ES-I3 (cell line): ENCODE data around the gene SRCIN1.
"Not testable (repeated sequence)": the region's sequence is repeated elsewhere in the genome, so short reads cannot be mapped to it uniquely, and the experiment has no call there.

ENCODE experiments used
- H3K36me3 ChIP-seq: 2 replicates; pipeline ENCODE4 v1.6.1; 2013; ENCODE audit warnings: mild to moderate bottlenecking, low read length, control low read depth, moderate library complexity; ENCODE audit not compliant: insufficient read depth
- H3K4me1 ChIP-seq: 2 replicates; pipeline ENCODE4 v1.6.1; 2013; ENCODE audit warnings: mild to moderate bottlenecking, control low read depth, low read length; ENCODE audit not compliant: insufficient read depth
- H3K9ac ChIP-seq: 2 replicates; pipeline ENCODE4 v1.6.1; 2013; ENCODE audit warnings: low read depth, mild to moderate bottlenecking, low read length, moderate library complexity
- H3K9me3 ChIP-seq: 2 replicates; pipeline ENCODE4 v1.6.1; 2013; ENCODE audit warnings: mild to moderate bottlenecking, low read length, moderate library complexity; ENCODE audit not compliant: control insufficient read depth, insufficient read depth

The SRCIN1 gene

GRCh38 chr17:38535886-38536285 is 69.9 kb downstream of the SRCIN1 start:
- Histone ChIP-seq H3K9me3 (no peaks in the 10 kb centered on the region), H3K36me3 (no peaks in the 10 kb centered on the region), H3K4me1 (peaks cover 8% of the 10 kb centered on the region), H3K9ac (no peak overlapping the region)

DNA sequence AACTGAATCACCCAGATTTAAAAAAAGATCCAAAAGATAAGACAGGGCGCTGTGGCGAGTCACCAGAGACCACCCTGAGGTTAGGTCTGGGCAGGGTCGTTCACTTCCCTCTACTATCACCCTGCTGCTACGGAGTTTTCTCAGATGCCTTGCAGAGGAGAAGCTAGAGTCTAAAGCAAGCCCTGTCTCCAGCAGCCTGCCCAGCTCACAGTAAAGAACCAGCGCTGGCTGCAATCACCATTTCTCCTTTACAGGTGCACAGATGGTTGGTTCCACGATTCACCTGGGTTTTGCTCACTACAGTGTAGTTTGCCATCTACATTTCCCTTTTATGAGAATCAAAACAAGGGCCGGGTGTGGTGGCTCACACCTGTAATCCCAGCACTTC is 71.3 kb downstream of the SRCIN1 start:
- Histone ChIP-seq H3K4me1 (peaks cover 8% of the 10 kb centered on the region), H3K9ac (no peak overlapping the region), H3K36me3 (no peaks in the 10 kb centered on the region), H3K9me3 (no peaks in the 10 kb centered on the region)

DNA sequence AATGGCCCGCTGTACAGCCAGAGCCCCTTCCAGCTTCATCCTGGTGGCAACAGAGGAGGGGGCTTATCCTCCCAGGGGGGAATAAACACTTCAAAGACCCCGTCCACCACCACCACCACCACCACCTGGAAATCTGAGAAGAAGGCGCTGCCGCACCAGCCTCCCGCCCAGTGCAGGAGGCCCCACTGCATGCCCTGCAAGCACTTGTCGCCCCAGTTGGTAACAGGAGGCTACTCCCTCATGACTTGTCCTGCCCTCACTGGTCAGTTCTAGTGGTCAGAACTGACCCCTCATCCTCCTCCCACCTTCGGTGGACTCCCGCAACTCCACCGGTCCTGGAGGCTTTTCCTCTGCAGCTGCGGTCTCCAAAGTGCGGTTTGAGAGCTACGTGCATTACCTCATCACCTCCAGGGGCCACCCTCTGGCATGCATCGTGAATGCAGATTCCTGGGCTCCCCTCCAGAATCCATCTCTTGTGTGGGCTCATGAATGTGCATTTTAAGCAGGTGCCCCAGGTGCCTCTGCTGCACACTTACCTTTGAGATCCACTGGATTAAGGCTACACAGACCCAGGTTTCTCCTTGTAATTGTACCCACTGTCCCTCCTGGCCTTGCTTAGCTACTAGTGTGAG is 71.8 kb downstream of the SRCIN1 start:
- Histone ChIP-seq H3K9me3 (no peaks in the 10 kb centered on the region), H3K4me1 (peaks cover 8% of the 10 kb centered on the region), H3K36me3 (no peaks in the 10 kb centered on the region), H3K9ac (no peak overlapping the region)

DNA sequence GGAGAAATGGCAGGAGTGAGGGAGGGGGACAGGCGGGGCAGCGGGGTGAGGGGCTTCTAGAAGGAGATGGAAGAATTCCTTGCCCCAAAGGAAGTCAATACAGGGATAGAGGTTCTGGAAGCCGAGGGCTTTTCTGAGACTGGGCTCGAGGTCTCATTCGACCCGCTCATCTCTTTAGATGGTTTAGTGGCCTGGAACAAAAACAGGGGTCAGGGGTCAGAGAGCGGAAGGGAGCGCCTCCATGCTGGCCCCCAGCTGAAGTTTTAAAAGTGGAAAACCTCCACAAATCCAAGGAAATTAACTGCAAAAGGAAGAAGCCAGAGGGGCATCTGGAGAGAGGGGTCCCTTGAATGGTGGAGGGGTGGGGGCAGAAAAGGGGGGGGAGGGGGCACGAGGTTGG is 72.5 kb downstream of the SRCIN1 start:
- no peak overlapping the region for H3K9ac ChIP-seq
- H3K36me3 ChIP-seq = no peaks in the 10 kb centered on the region
- H3K4me1 ChIP-seq = peaks cover 8% of the 10 kb centered on the region
- no peaks in the 10 kb centered on the region for H3K9me3 ChIP-seq

- Histone ChIP-seq H3K4me1 (peaks cover 8% of the 10 kb centered on the region), H3K9me3 (no peaks in the 10 kb centered on the region), H3K36me3 (no peaks in the 10 kb centered on the region), H3K9ac (no peak overlapping the region)
These were observed 73.3 kb downstream of the SRCIN1 start for GRCh38 chr17:38532451-38532850.

GRCh38 chr17:38531761-38532160 is 74.0 kb downstream of the SRCIN1 start:
- H3K9me3 ChIP-seq, H3K36me3 ChIP-seq, H3K9ac ChIP-seq, H3K4me1 ChIP-seq: not testable (repeated sequence)

DNA sequence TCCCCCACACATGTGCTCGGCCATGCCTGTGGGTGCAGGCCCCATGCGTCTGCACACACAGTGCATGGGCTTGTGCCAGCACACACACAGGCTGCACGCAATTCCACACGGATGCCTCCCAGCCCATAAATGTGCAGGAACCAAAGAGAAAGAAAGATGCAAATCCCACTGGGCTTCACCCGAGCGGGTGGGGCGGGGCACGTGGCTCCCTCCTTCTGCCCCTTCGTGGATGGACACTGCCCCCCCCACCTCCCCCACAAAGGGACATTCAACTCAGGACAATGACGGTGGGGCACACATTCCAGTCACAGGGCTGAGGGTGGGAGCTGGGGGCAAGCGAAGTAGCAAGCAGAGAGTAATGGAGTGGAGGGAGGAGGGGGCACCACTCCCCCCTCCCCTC is 74.9 kb downstream of the SRCIN1 start:
- H3K9ac ChIP-seq, H3K36me3 ChIP-seq, H3K4me1 ChIP-seq, H3K9me3 ChIP-seq: not testable (repeated sequence)

DNA sequence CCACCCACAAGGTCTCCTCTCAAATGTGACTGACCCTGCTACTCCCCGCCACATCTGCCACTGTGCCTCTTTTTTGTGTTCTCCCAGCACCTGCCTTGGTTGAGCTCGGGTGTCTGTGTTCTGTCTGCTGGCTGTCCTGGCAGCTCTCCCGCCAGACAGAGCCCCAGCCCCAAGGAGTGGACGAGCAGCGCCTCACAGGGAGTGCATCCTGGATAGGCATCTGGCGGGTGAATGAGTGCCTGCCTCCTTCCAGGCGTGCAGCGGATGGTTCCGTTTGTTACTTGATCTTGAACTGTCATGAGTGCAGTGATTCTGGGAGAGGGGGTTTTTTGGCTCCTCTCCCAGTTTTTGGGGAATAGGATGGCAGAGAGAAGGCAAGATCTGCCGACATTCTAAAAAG is 77.6 kb downstream of the SRCIN1 start:
- H3K9me3 ChIP-seq, H3K36me3 ChIP-seq, H3K4me1 ChIP-seq: not testable (repeated sequence)

DNA sequence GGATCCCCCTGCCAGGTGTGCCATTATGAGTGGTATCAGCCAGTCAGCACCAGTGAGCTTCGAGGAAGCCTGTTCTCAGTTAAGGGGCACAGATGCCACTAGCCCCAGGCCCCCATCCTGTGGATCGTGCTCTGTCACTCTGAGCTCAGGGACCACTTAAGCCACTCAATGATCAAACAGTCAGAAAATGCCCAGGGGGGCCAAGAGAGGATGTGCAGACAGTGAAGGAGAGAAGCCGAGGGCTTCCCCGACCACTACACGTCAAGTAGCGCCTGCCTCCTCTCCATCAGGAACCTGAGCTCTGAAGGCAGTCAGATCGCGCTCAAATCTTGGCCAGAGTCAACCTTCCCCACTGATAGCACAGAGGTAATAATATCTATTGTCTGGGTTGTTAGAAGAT is 79.2 kb downstream of the SRCIN1 start:
- H3K4me1 ChIP-seq, H3K9me3 ChIP-seq, H3K9ac ChIP-seq, H3K36me3 ChIP-seq: not testable (repeated sequence)

More for the DNA sequence above, 77.6 kb downstream of the SRCIN1 start:
- H3K9ac ChIP-seq = not testable (repeated sequence)

DNA sequence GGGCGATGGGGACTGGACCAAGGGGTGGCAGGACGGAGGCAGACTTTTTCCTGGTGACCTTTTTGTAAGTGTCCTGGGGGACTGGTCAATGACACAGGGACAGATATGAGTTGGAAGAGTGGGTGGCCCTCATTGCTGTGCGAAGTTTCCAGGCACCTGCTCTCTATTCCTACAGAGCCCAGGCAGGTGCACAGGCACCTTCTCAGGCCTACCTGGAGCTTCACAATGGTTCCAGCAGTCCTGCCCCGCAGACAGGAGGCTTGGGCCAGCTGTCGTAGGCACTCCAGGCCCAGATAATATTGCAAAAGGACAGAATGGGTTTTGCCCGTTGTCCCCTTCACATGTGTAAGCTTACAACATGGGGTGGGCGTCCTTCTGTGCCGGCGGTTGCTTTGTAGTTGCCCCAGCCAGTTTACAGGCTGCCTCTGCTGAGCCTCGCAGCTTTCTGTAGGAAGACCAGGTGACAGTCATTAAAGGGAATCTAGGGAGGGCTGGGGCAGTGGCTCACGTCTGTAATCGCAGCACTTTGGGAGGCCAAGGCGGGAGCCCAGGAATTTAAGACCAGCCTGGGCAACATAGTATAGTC is 93.2 kb downstream of the SRCIN1 start:
- Histone ChIP-seq H3K4me1 (peaks cover 21% of the 10 kb centered on the region), H3K9ac (no peak overlapping the region), H3K36me3 (no peaks in the 10 kb centered on the region), H3K9me3 (no peaks in the 10 kb centered on the region)

GRCh38 chr17:38511150-38512108 is 94.3 kb downstream of the SRCIN1 start:
- H3K36me3 ChIP-seq = no peaks in the 10 kb centered on the region; the same call in 1 of the 2 replicates

GRCh38 chr17:38510421-38511149 is 95.2 kb downstream of the SRCIN1 start:
- Histone ChIP-seq H3K36me3 (no peaks in the 10 kb centered on the region; the same call in 1 of the 2 replicates), H3K4me1 (peaks cover 25% of the 10 kb centered on the region), H3K9ac (peak overlapping the region; percentile 23), H3K9me3 (no peaks in the 10 kb centered on the region)

More at GRCh38 chr17:38511150-38512108, 94.3 kb downstream of the SRCIN1 start:
- Histone ChIP-seq H3K9me3 (no peaks in the 10 kb centered on the region), H3K9ac (peak overlapping the region; percentile 23), H3K4me1 (peaks cover 25% of the 10 kb centered on the region)

GRCh38 chr17:38509772-38510420 is 95.9 kb downstream of the SRCIN1 start:
- no peaks in the 10 kb centered on the region for H3K9me3 ChIP-seq
- H3K9ac ChIP-seq = peak overlapping the region; percentile 23
- peaks cover 25% of the 10 kb centered on the region for H3K4me1 ChIP-seq
- no peaks in the 10 kb centered on the region; the same call in 1 of the 2 replicates for H3K36me3 ChIP-seq
